22Rv1 (cell line): Measurements from ENCODE around the gene CIROP.

Experiments
- CTCF ChIP-seq: fragments of 450-650 bp; IDR thresholded peaks from 2 replicates; pipeline ENCODE4 v1.5.1; 2017; ENCODE audit warnings: mild to moderate bottlenecking
- ZFX ChIP-seq: fragments of 450-650 bp; IDR thresholded peaks from 2 replicates; pipeline ENCODE4 v1.6.1; 2017; ENCODE audit warnings: antibody characterized with exemption, borderline replicate concordance

- TF ChIP-seq CTCF (no peak), ZFX (no peak)
Measured at GRCh38 chr14:23127861-23128260, 23.1 kb upstream of the CIROP start.
